ENCODE results near the gene PHYHIPL. TPM values are rescaled to one million over a fixed set of nuclear protein-coding genes. Genes with fewer than 3 reads are reported as not detected.
"Not testable (repeated sequence)": the region's sequence is repeated elsewhere in the genome, so short reads cannot be mapped to it uniquely, and the experiment has no call there.

PHYHIPL gene
- polyA plus RNA-seq, 1 donor from 2014 or later: not detected

- H3K4me1 Mint-ChIP-seq: no peaks in the 10 kb centered on the region
- no peaks in the 10 kb centered on the region for H3K9me3 Mint-ChIP-seq
- H3K27me3 Mint-ChIP-seq: no peaks in the 10 kb centered on the region
- H3K27ac Mint-ChIP-seq: no peak overlapping the region
- no peaks in the 10 kb centered on the region for H3K36me3 Mint-ChIP-seq
- no peak overlapping the region for H3K4me3 Mint-ChIP-seq
Measured at GRCh38 chr10:59227136-59227673, 50.8 kb downstream of the PHYHIPL start.

DNA sequence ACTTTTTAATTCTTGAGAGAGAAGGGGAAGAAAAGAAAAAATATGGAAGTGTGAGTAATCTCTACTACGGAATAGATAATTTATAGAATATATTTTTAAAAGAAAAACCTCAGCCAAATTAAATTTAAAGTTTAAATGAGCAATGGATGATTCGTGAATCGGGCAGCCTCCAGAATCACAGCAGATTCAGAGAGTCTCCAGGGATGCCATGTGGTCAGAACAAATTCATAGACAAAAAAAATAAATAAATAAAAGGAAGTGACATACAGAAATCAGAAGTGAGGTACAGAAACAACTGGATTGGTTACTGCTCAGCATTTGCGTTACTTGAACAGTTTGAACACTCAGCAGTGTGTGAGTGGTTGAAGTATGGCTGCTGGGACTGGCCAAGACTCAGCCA, 53.0 kb downstream of the PHYHIPL start:
- H3K27ac Mint-ChIP-seq: no peak overlapping the region
- no peaks in the 10 kb centered on the region for H3K9me3 Mint-ChIP-seq
- H3K36me3 Mint-ChIP-seq: no peaks in the 10 kb centered on the region
- no peaks in the 10 kb centered on the region for H3K4me1 Mint-ChIP-seq
- no peaks in the 10 kb centered on the region for H3K27me3 Mint-ChIP-seq
- H3K4me3 Mint-ChIP-seq: no peak overlapping the region

DNA sequence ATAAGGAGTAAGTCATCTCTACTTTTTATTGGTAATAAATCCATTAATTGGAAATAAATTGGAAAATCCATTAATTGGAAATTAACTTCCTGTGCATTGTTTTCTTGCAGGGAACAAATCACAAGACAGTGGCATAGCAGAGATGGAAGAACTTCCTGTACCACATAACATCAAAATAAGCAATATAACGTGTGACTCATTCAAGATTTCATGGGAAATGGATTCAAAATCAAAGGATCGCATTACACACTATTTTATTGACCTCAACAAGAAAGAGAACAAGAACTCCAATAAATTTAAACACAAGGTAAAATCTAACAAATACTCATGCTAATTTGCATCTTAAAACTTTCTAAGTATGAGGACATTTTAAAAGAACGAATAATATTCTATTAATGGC, 57.8 kb downstream of the PHYHIPL start:
- Mint-ChIP-seq H3K4me3 (no peak overlapping the region), H3K4me1 (no peaks in the 10 kb centered on the region), H3K27ac (no peak overlapping the region), H3K27me3 (no peaks in the 10 kb centered on the region), H3K9me3 (peaks cover 0 to 4% (median 0%) of the 10 kb centered on the region in 3 donors), H3K36me3 (no peaks in the 10 kb centered on the region)

GRCh38 chr10:59234816-59235429, 58.5 kb downstream of the PHYHIPL start:
- no peaks in the 10 kb centered on the region for H3K4me1 Mint-ChIP-seq
- peaks cover 0 to 6% (median 0%) of the 10 kb centered on the region in 3 donors for H3K9me3 Mint-ChIP-seq
- H3K4me3 Mint-ChIP-seq: no peak overlapping the region
- no peak overlapping the region for H3K27ac Mint-ChIP-seq
- H3K36me3 Mint-ChIP-seq: no peaks in the 10 kb centered on the region
- no peaks in the 10 kb centered on the region for H3K27me3 Mint-ChIP-seq

DNA sequence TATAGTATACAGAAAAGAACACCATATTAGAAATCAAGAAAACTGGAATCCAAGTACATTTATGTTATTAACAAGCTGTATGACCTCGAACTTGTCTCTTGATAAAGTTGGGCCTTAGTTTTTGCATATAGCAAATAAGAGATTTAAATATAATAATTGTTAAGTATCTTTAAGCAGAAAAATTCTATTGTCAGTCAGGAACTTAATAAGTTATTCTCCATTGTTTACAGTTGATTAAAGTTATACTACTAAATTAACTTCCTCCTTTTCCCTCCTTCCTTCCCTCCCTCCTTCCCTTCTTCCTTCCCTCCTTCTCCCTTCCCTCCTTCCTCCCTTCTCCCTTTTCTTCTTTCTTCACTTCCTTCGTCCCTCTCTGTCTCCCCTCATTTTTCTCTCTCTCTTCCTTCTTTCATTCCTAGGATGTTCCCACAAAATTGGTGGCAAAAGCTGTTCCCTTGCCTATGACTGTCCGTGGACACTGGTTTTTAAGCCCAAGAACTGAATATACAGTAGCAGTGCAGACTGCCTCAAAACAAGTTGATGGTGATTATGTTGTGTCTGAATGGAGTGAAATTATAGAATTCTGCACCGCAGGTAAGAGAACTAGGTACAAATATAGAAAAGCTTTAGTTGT, 59.7 kb downstream of the PHYHIPL start:
- peaks cover 0 to 6% (median 0%) of the 10 kb centered on the region in 3 donors for H3K9me3 Mint-ChIP-seq
- H3K4me3 Mint-ChIP-seq: no peak overlapping the region
- H3K36me3 Mint-ChIP-seq: no peaks in the 10 kb centered on the region
- no peaks in the 10 kb centered on the region for H3K27me3 Mint-ChIP-seq
- no peak overlapping the region for H3K27ac Mint-ChIP-seq
- H3K4me1 Mint-ChIP-seq: no peaks in the 10 kb centered on the region

GRCh38 chr10:59237775-59238174, 61.3 kb downstream of the PHYHIPL start:
- no peak overlapping the region for H3K4me3 Mint-ChIP-seq
- no peaks in the 10 kb centered on the region for H3K36me3 Mint-ChIP-seq
- H3K4me1 Mint-ChIP-seq: no peaks in the 10 kb centered on the region
- no peak overlapping the region for H3K27ac Mint-ChIP-seq
- H3K27me3 Mint-ChIP-seq: no peaks in the 10 kb centered on the region
- H3K9me3 Mint-ChIP-seq: peaks cover 0 to 6% (median 0%) of the 10 kb centered on the region in 3 donors

GRCh38 chr10:59239108-59239507, 62.7 kb downstream of the PHYHIPL start:
- not testable (repeated sequence) for H3K9me3 Mint-ChIP-seq, H3K27ac Mint-ChIP-seq, H3K4me1 Mint-ChIP-seq, H3K27me3 Mint-ChIP-seq, H3K36me3 Mint-ChIP-seq, H3K4me3 Mint-ChIP-seq

DNA sequence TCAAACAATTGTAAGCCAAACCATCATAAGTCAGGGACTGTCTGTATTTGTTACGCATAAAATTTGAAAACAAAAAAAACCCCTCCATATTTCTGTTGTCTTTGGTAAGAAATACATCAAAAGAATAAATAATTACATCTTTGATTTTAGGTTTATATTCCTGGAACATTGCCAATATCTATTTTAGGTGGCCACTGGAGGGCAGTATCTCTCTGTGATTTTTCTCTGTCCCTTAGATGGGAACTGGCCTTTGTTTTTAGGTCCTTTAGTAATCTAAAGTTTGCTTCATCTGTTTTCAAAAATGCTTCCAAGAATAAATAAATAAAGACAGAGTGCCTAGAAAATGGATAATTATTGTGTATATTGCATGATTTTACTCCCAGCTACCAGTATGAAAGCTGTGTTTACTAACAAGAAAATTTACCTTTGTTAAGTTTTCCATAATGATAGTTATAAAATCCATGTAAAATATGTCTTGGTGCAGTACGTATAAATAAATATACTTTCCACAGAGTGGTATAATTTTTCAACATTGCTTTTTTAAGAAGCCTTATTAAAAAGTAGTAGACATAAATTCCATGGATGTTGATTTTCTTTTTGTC, 64.2 kb downstream of the PHYHIPL start:
- H3K27ac Mint-ChIP-seq: no peak overlapping the region
- H3K36me3 Mint-ChIP-seq: no peaks in the 10 kb centered on the region
- no peak overlapping the region for H3K4me3 Mint-ChIP-seq
- H3K9me3 Mint-ChIP-seq: peaks cover 0 to 6% (median 0%) of the 10 kb centered on the region in 3 donors
- no peaks in the 10 kb centered on the region for H3K27me3 Mint-ChIP-seq
- no peaks in the 10 kb centered on the region for H3K4me1 Mint-ChIP-seq

- Mint-ChIP-seq H3K9me3 (peaks cover 0 to 6% (median 0%) of the 10 kb centered on the region in 3 donors), H3K4me3 (no peak overlapping the region), H3K27me3 (no peaks in the 10 kb centered on the region), H3K4me1 (no peaks in the 10 kb centered on the region), H3K27ac (no peak overlapping the region), H3K36me3 (no peaks in the 10 kb centered on the region)
Measured at GRCh38 chr10:59242057-59242456, 65.6 kb downstream of the PHYHIPL start.

- H3K4me3 Mint-ChIP-seq: no peak overlapping the region
- H3K27me3 Mint-ChIP-seq: no peaks in the 10 kb centered on the region
- peaks cover 0 to 6% (median 0%) of the 10 kb centered on the region in 3 donors for H3K9me3 Mint-ChIP-seq
- no peak overlapping the region for H3K27ac Mint-ChIP-seq
- H3K36me3 Mint-ChIP-seq: no peaks in the 10 kb centered on the region
- no peaks in the 10 kb centered on the region for H3K4me1 Mint-ChIP-seq
Measured at GRCh38 chr10:59242991-59243390, 66.5 kb downstream of the PHYHIPL start.

GRCh38 chr10:59243611-59244195, 67.3 kb downstream of the PHYHIPL start:
- Mint-ChIP-seq H3K27me3 (no peaks in the 10 kb centered on the region), H3K27ac (no peak overlapping the region), H3K4me3 (no peak overlapping the region), H3K9me3 (peaks cover 0 to 6% (median 0%) of the 10 kb centered on the region in 3 donors), H3K4me1 (no peaks in the 10 kb centered on the region), H3K36me3 (no peaks in the 10 kb centered on the region)

- Mint-ChIP-seq H3K27me3 (no peaks in the 10 kb centered on the region), H3K4me3 (no peak overlapping the region), H3K36me3 (no peaks in the 10 kb centered on the region), H3K4me1 (no peaks in the 10 kb centered on the region), H3K27ac (no peak overlapping the region), H3K9me3 (no peaks in the 10 kb centered on the region)
Measured at GRCh38 chr10:59244871-59245270, 68.4 kb downstream of the PHYHIPL start.

GRCh38 chr10:59245686-59246085, 69.2 kb downstream of the PHYHIPL start:
- H3K36me3 Mint-ChIP-seq: no peaks in the 10 kb centered on the region
- H3K9me3 Mint-ChIP-seq: peaks cover 0 to 1% (median 0%) of the 10 kb centered on the region in 3 donors
- H3K4me1 Mint-ChIP-seq: no peaks in the 10 kb centered on the region
- H3K27me3 Mint-ChIP-seq: no peaks in the 10 kb centered on the region
- no peak overlapping the region for H3K27ac Mint-ChIP-seq
- H3K4me3 Mint-ChIP-seq: no peak overlapping the region

GRCh38 chr10:59252491-59252890, 76.0 kb downstream of the PHYHIPL start:
- no peaks in the 10 kb centered on the region for H3K27me3 Mint-ChIP-seq
- H3K9me3 Mint-ChIP-seq: peaks cover 0 to 1% (median 0%) of the 10 kb centered on the region in 3 donors
- no peak overlapping the region for H3K27ac Mint-ChIP-seq
- H3K4me3 Mint-ChIP-seq: no peak overlapping the region
- H3K4me1 Mint-ChIP-seq: no peaks in the 10 kb centered on the region
- no peaks in the 10 kb centered on the region for H3K36me3 Mint-ChIP-seq

- no peaks in the 10 kb centered on the region for H3K27me3 Mint-ChIP-seq
- H3K9me3 Mint-ChIP-seq: peaks cover 0 to under 1% (median 0%) of the 10 kb centered on the region in 3 donors
- no peak overlapping the region for H3K4me3 Mint-ChIP-seq
- H3K4me1 Mint-ChIP-seq: no peaks in the 10 kb centered on the region
- H3K27ac Mint-ChIP-seq: no peak overlapping the region
- no peaks in the 10 kb centered on the region for H3K36me3 Mint-ChIP-seq
Measured at GRCh38 chr10:59255463-59255862, 79.0 kb downstream of the PHYHIPL start.
